Upper lobe of right lung (tissue), 1 donor: ENCODE measurements around the gene FUT7. TPM values are rescaled to one million over a fixed set of nuclear protein-coding genes. Genes with fewer than 3 reads are reported as not detected.

Source experiments
- ATAC-seq: fragments of 200-7000 bp; cut with Tn5 transposase; one replicate; pipeline ENCODE4 v1.9.1; 2020; ENCODE audit warnings: mild to moderate bottlenecking, moderate library complexity
- DNase-seq: peaks from one replicate; pipeline ENCODE4 v3.0.0-alpha.2; 2020
- H3K27ac ChIP-seq: fragments of 200-600 bp; one replicate; pipeline ENCODE4 v1.8.0; 2022
- H3K27me3 ChIP-seq: fragments of 200-600 bp; one replicate; pipeline ENCODE4 v1.8.0; 2022; ENCODE audit warnings: mild to moderate bottlenecking
- H3K36me3 ChIP-seq: fragments of 200-600 bp; one replicate; pipeline ENCODE4 v1.8.0; 2022
- H3K4me1 ChIP-seq: fragments of 200-600 bp; one replicate; pipeline ENCODE4 v1.8.0; 2022
- H3K4me3 ChIP-seq: fragments of 200-600 bp; one replicate; pipeline ENCODE4 v1.8.0; 2022; ENCODE audit warnings: mild to moderate bottlenecking
- H3K9me3 ChIP-seq: fragments of 200-600 bp; one replicate; pipeline ENCODE4 v1.8.0; 2022
- CTCF ChIP-seq: fragments of 200-600 bp; IDR thresholded peaks from one replicate; pipeline ENCODE4 v1.8.0; 2022; ENCODE audit warnings: antibody characterized with exemption
- intact Hi-C: fragments of 100-400 bp; cut with DNase I; formaldehyde crosslinking; loops from one replicate; pipeline ENCODE4 v1.11.0; 2022
- total RNA-seq: library from RNA; stranded (reverse); fragmentation: NEBNext Ultra II Directional; extraction: Animal tissue kit (Norgen Biotek cat#: 25700); gene quantifications from one replicate; pipeline ENCODE4 v1.2.1, GENCODE V29; 2021
- donor health status: DM: no; HTN: yes; CAD: no; lungs with severe emphysema.

Gene FUT7
- total RNA-seq, 1 donor from 2014 or later, result 0.81 TPM

DNA sequence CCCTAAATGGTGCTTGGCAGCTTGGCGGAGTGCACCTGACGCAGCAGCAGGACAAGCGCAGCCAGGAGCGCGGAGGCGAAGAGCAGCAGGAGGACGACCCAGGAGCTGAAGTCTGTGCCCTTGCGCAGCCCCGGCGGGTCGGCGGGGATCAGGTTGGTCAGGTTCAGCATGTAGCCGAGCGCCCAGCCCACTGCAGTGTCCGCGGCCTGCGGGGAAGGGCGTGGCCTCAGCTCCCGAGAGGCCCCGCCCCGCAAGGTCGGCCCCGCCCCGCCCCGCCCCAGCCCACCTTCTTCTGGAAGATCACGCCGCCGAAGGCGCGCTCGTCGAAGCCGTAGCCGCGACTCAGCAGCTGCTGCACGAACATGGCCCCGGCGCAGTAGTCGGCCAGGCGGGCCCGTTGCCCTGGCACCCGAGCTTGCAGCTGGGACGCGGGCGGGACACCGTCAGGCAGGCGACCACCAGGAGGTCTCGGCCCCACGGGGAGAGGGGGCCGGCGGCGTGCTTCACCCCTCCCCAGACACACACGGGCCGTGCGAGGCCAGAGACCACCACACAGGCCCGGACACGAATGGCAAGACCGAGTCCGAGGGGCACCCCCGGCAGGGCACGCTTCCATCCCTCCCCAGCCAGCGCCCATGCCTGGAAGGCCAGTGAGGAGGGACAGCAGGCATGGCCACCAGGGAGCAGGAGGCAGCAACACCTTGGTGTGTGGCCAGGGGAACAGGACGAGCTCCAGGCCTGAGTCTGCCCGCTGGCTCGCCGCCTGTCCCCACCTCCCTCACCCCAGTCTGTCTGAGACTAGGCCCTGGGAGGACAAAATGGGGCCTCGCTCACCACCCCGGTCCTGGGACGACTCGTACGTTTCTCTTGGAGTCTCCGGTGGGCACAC lies 17.0 kb upstream of the FUT7 start:
- no peak for DNase-seq
- intact Hi-C loops, result no loop called here
- no peak for TF ChIP-seq CTCF
- ATAC-seq, result no peak
- no peaks in the 10 kb centered on the region for H3K9me3 ChIP-seq
- H3K27ac ChIP-seq, result no peak overlapping the region
- H3K4me3 ChIP-seq, result no peak overlapping the region
- peaks cover 31% of the 10 kb centered on the region for H3K4me1 ChIP-seq
- H3K36me3 ChIP-seq, result no peaks in the 10 kb centered on the region
- peaks cover 68% of the 10 kb centered on the region for H3K27me3 ChIP-seq

GRCh38 chr9:137046088-137046787 lies 14.3 kb upstream of the FUT7 start, which contains the start of gene NPDC1:
Gene NPDC1, minus strand, starts transcription at chr9:137046177. Its CDS starts 188 bp downstream, at chr9:137045989.
- Histone ChIP-seq H3K9me3 (no peaks in the 10 kb centered on the region), H3K27me3 (peaks cover 42% of the 10 kb centered on the region), H3K27ac (peak within 1 kb of the TSS; percentile 66), H3K4me3 (peak within 1 kb of the TSS; percentile 64), H3K36me3 (no peaks in the 10 kb centered on the region), H3K4me1 (peaks cover 23% of the 10 kb centered on the region)
- DNase-seq (peak; percentile 89), ATAC-seq (peak; percentile 77)
- intact Hi-C loops, result no loop called here
- TF ChIP-seq CTCF, result peak; percentile 86

- H3K27ac ChIP-seq, result peak overlapping the region; percentile 66
- intact Hi-C loops, result no loop called here
- TF ChIP-seq CTCF, result no peak
- H3K4me3 ChIP-seq, result peak overlapping the region; percentile 64
- ATAC-seq (no peak), DNase-seq (no peak)
- H3K27me3 ChIP-seq, result peaks cover 37% of the 10 kb centered on the region
- peaks cover 23% of the 10 kb centered on the region for H3K4me1 ChIP-seq
- H3K9me3 ChIP-seq, result no peaks in the 10 kb centered on the region
- H3K36me3 ChIP-seq, result no peaks in the 10 kb centered on the region
Observed at GRCh38 chr9:137045294-137046087, 13.6 kb upstream of the FUT7 start.

DNA sequence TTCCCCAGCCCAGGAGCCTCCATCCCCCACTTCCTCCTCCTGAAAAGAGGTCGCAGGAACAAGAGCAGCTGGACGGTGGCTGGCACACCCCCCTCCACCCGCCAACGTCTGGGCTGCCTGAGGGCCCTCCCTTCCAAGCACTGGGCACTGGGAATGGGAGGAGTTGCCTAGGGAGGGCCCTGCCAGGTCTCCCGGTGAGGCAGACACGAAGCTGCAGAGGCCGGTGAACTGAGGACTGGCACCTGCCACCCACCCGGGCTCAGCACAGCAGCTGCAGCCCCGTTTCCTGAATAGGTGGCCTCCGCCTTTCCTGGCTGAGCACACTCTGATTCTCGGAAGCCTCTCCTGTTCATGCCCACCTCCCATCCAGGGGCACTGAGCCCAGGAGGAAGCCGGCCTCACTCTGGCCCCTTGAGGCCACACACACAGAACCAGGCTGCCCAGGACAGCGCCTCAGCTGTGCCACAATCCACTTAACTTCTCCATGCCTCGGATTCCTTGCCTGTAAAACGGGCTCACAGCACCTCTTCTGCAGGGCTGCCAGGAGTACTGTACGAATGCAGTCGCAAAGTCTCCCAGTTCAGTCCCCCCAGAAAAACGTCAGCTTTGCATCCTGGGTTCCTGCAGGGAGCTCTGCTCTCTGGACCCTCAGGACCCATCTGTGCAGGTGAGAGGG lies 12.8 kb upstream of the FUT7 start:
- Histone ChIP-seq H3K4me3 (peak overlapping the region; percentile 64), H3K36me3 (no peaks in the 10 kb centered on the region), H3K27ac (peak overlapping the region; percentile 66), H3K9me3 (no peaks in the 10 kb centered on the region), H3K27me3 (peaks cover 32% of the 10 kb centered on the region), H3K4me1 (peaks cover 23% of the 10 kb centered on the region)
- no peak for DNase-seq
- TF ChIP-seq CTCF, result no peak
- intact Hi-C loops, result no loop called here
- ATAC-seq, result peak; percentile 27

DNA sequence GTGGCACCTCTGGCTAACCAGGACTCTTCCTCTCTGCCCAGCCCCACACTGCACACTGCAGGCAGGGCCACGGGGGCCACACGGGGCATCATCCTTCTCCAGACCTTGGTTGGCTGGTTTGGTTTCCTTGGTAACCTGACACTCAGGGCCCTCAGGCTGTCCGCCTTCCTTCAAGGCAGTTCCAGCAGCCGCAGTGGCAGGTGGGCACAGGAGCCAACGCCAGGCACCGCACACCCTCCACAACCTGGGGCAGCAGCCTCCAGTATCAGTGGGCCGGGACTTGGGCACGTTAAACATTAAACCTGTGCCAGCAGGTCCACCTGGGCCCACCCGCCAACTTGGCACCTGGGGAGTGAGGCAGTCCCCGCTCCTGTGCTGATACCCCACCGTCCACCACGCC lies 12.1 kb upstream of the FUT7 start:
- no peak for ATAC-seq
- Histone ChIP-seq H3K4me1 (peaks cover 23% of the 10 kb centered on the region), H3K27ac (peak overlapping the region; percentile 65), H3K4me3 (peak overlapping the region; percentile 64), H3K36me3 (no peaks in the 10 kb centered on the region), H3K27me3 (peaks cover 26% of the 10 kb centered on the region), H3K9me3 (no peaks in the 10 kb centered on the region)
- DNase-seq, result no peak
- intact Hi-C loops, result no loop called here
- TF ChIP-seq CTCF, result no peak
